Gastrocnemius medialis (tissue), 4 donors: ENCODE data around the gene KIAA1217.
A peak's percentile ranks its signal among the peaks of the same experiment; 100 is the strongest.

Experiments used
- CTCF ChIP-seq, 5 experiments: fragments of 450-650 bp in 3 of 5; fragments of 200-600 bp in 2 of 5; sonication (generic) in 2 of 5; IDR thresholded peaks in 4 of 5; conservative IDR thresholded peaks in 1 of 5; 1 replicate in 4 of 5; 2 replicates in 1 of 5; pipeline ENCODE4 v1.5.1; 2016 to 2019; ENCODE audit warnings: antibody characterized with exemption in 5 of 5, mild to moderate bottlenecking in 3 of 5, moderate library complexity in 3 of 5
- POLR2A ChIP-seq, 2 donors: fragments of 450-650 bp; IDR thresholded peaks; one replicate each; pipeline ENCODE4 v1.6.1; 2017; ENCODE audit warnings: antibody characterized with exemption in 2 of 2, mild to moderate bottlenecking in 2 of 2, moderate library complexity in 2 of 2

GRCh38 chr10:24556750-24557742 lies 348.1 kb downstream of the KIAA1217 start:
- TF ChIP-seq CTCF (IDR thresholded peaks at IDR 0.05 in 4 of 5, conservative IDR thresholded peaks at IDR 0.05 in 1 of 5), result peak; percentile 58 to 73 (median 63)
- TF ChIP-seq POLR2A (IDR thresholded peaks at IDR 0.05), result no peak
